ENCODE results near the gene CFAP58. TPM values are rescaled to one million over a fixed set of nuclear protein-coding genes. Genes with fewer than 3 reads are reported as not detected.

CFAP58 gene
- total RNA-seq (0.19 TPM), polyA plus RNA-seq (0.34 TPM)
- long read RNA-seq, donor 1: 0 reads
- long read RNA-seq, donor 2: 0 reads
- long read RNA-seq, donor 3: 0 reads
- long read RNA-seq, donor 4: 0 reads
- long read RNA-seq, donor 5: 0 reads
- long read RNA-seq, donor 6: 0 reads
- long read RNA-seq, donor 7: 0 reads
- long read RNA-seq, donor 8: 0 reads
- long read RNA-seq, donor 9: 0 reads
- long read RNA-seq, donor 10: 0 reads

GRCh38 chr10:104353325-104354048, at the start of gene CFAP58:
TSS of gene CFAP58 (plus strand) at chr10:104353833. CDS start at chr10:104353898, 65 bp downstream.
- Histone ChIP-seq H3K9me3 (ENCODE audit: control insufficient read depth in 2 of 2, insufficient read depth in 1 of 2, low read length in 1 of 2) (peaks cover 0 to 4% of the 10 kb centered on the region in 2 donors), H3K4me3 (ENCODE audit: low read length in 2 of 2) (peak within 1 kb of the TSS; percentile 17 to 34), H3K4me1 (ENCODE audit: control insufficient read depth in 2 of 2, insufficient read depth in 2 of 2, low read length in 2 of 2) (peaks cover 11 to 18% of the 10 kb centered on the region in 2 donors), H3K27me3 (ENCODE audit: control insufficient read depth in 2 of 2, insufficient read depth in 1 of 2, low read length in 1 of 2) (peaks cover 7 to 19% of the 10 kb centered on the region in 2 donors), H3K27ac (ENCODE audit: low read depth in 1 of 2, low read length in 1 of 2) (no peak within 1 kb of the TSS), H3K36me3 (ENCODE audit: control insufficient read depth in 2 of 2, insufficient read depth in 2 of 2, low read length in 1 of 2) (no peaks in the 10 kb centered on the region)
- DNase-seq (ENCODE audit: low read depth in 6 of 9, low spot score in 9 of 9): peak; percentile 83 to 95 (median 88)
- 3% methylated on average over 43 of the region's 43 CpGs for WGBS

- WGBS: 69% methylated on average over 4 of the region's 4 CpGs
- H3K9me3 ChIP-seq (ENCODE audit: control insufficient read depth in 2 of 2, insufficient read depth in 1 of 2, low read length in 1 of 2): peaks cover 0 to 7% of the 10 kb centered on the region in 2 donors
- no peak for DNase-seq (ENCODE audit: low read depth in 6 of 9, low spot score in 9 of 9)
- H3K4me1 ChIP-seq (ENCODE audit: control insufficient read depth in 2 of 2, insufficient read depth in 2 of 2, low read length in 2 of 2): peaks cover 55 to 84% of the 10 kb centered on the region in 2 donors
- H3K36me3 ChIP-seq (ENCODE audit: control insufficient read depth in 2 of 2, insufficient read depth in 2 of 2, low read length in 1 of 2): no peaks in the 10 kb centered on the region
- peaks cover 0 to 2% of the 10 kb centered on the region in 2 donors for H3K27me3 ChIP-seq (ENCODE audit: control insufficient read depth in 2 of 2, insufficient read depth in 1 of 2, low read length in 1 of 2)
- no peak overlapping the region for H3K4me3 ChIP-seq (ENCODE audit: low read length in 2 of 2)
- H3K27ac ChIP-seq (ENCODE audit: low read depth in 1 of 2, low read length in 1 of 2): peak overlapping the region in 1 of 2 donors; percentile 79
Measured at GRCh38 chr10:104304356-104304745, 49.3 kb upstream of the CFAP58 start.

GRCh38 chr10:104304927-104305326, 48.7 kb upstream of the CFAP58 start:
- Histone ChIP-seq H3K36me3 (ENCODE audit: control insufficient read depth in 2 of 2, insufficient read depth in 2 of 2, low read length in 1 of 2) (no peaks in the 10 kb centered on the region), H3K27ac (ENCODE audit: low read depth in 1 of 2, low read length in 1 of 2) (no peak overlapping the region), H3K9me3 (ENCODE audit: control insufficient read depth in 2 of 2, insufficient read depth in 1 of 2, low read length in 1 of 2) (peaks cover 0 to 7% of the 10 kb centered on the region in 2 donors), H3K27me3 (ENCODE audit: control insufficient read depth in 2 of 2, insufficient read depth in 1 of 2, low read length in 1 of 2) (peaks cover 0 to 2% of the 10 kb centered on the region in 2 donors), H3K4me3 (ENCODE audit: low read length in 2 of 2) (no peak overlapping the region), H3K4me1 (ENCODE audit: control insufficient read depth in 2 of 2, insufficient read depth in 2 of 2, low read length in 2 of 2) (peaks cover 58 to 82% of the 10 kb centered on the region in 2 donors)
- no peak for DNase-seq (ENCODE audit: low read depth in 6 of 9, low spot score in 9 of 9)
- WGBS: 87% methylated on average over 8 of the region's 8 CpGs

GRCh38 chr10:104306897-104307296, 46.7 kb upstream of the CFAP58 start:
- WGBS: 94% methylated on average over 3 of the region's 3 CpGs

GRCh38 chr10:104307576-104308438, 45.8 kb upstream of the CFAP58 start:
- no peak for DNase-seq (ENCODE audit: low read depth in 6 of 9, low spot score in 9 of 9)
- Histone ChIP-seq H3K27ac (ENCODE audit: low read depth in 1 of 2, low read length in 1 of 2) (no peak overlapping the region), H3K4me1 (ENCODE audit: control insufficient read depth in 2 of 2, insufficient read depth in 2 of 2, low read length in 2 of 2) (peaks cover 46 to 82% of the 10 kb centered on the region in 2 donors), H3K27me3 (ENCODE audit: control insufficient read depth in 2 of 2, insufficient read depth in 1 of 2, low read length in 1 of 2) (peaks cover 0 to 2% of the 10 kb centered on the region in 2 donors), H3K36me3 (ENCODE audit: control insufficient read depth in 2 of 2, insufficient read depth in 2 of 2, low read length in 1 of 2) (peaks cover 19 to 23% of the 10 kb centered on the region in 2 donors), H3K9me3 (ENCODE audit: control insufficient read depth in 2 of 2, insufficient read depth in 1 of 2, low read length in 1 of 2) (peaks cover 0 to 4% of the 10 kb centered on the region in 2 donors), H3K4me3 (ENCODE audit: low read length in 2 of 2) (no peak overlapping the region)
- 72% methylated on average over 10 of the region's 10 CpGs for WGBS

More at GRCh38 chr10:104306897-104307296, 46.7 kb upstream of the CFAP58 start:
- Histone ChIP-seq H3K27ac (ENCODE audit: low read depth in 1 of 2, low read length in 1 of 2) (no peak overlapping the region), H3K36me3 (ENCODE audit: control insufficient read depth in 2 of 2, insufficient read depth in 2 of 2, low read length in 1 of 2) (peaks cover 10 to 15% of the 10 kb centered on the region in 2 donors), H3K4me1 (ENCODE audit: control insufficient read depth in 2 of 2, insufficient read depth in 2 of 2, low read length in 2 of 2) (peaks cover 46 to 82% of the 10 kb centered on the region in 2 donors), H3K9me3 (ENCODE audit: control insufficient read depth in 2 of 2, insufficient read depth in 1 of 2, low read length in 1 of 2) (peaks cover 0 to 7% of the 10 kb centered on the region in 2 donors), H3K4me3 (ENCODE audit: low read length in 2 of 2) (no peak overlapping the region), H3K27me3 (ENCODE audit: control insufficient read depth in 2 of 2, insufficient read depth in 1 of 2, low read length in 1 of 2) (peaks cover 0 to 2% of the 10 kb centered on the region in 2 donors)
- no peak for DNase-seq (ENCODE audit: low read depth in 6 of 9, low spot score in 9 of 9)

- 7% methylated on average over 4 of the region's 4 CpGs for WGBS
- Histone ChIP-seq H3K36me3 (ENCODE audit: control insufficient read depth in 2 of 2, insufficient read depth in 2 of 2, low read length in 1 of 2) (peaks cover 25 to 30% of the 10 kb centered on the region in 2 donors), H3K4me1 (ENCODE audit: control insufficient read depth in 2 of 2, insufficient read depth in 2 of 2, low read length in 2 of 2) (peaks cover 45 to 77% of the 10 kb centered on the region in 2 donors), H3K27ac (ENCODE audit: low read depth in 1 of 2, low read length in 1 of 2) (peak overlapping the region in 1 of 2 donors; percentile 32), H3K27me3 (ENCODE audit: control insufficient read depth in 2 of 2, insufficient read depth in 1 of 2, low read length in 1 of 2) (peaks cover 0 to 2% of the 10 kb centered on the region in 2 donors), H3K4me3 (ENCODE audit: low read length in 2 of 2) (no peak overlapping the region), H3K9me3 (ENCODE audit: control insufficient read depth in 2 of 2, insufficient read depth in 1 of 2, low read length in 1 of 2) (peaks cover 0 to 4% of the 10 kb centered on the region in 2 donors)
- peak in 4 of 9 donors; percentile 65 to 88 (median 71) for DNase-seq (ENCODE audit: low read depth in 6 of 9, low spot score in 9 of 9)
Measured at GRCh38 chr10:104308439-104308903, 45.2 kb upstream of the CFAP58 start.

GRCh38 chr10:104309980-104310978, 43.4 kb upstream of the CFAP58 start:
- H3K27ac ChIP-seq (ENCODE audit: low read depth in 1 of 2, low read length in 1 of 2): no peak overlapping the region
- no peak for DNase-seq (ENCODE audit: low read depth in 6 of 9, low spot score in 9 of 9)
- 97% methylated on average over 15 of the region's 15 CpGs for WGBS

More at GRCh38 chr10:104309980-104310978, 43.4 kb upstream of the CFAP58 start:
- Histone ChIP-seq H3K27me3 (ENCODE audit: control insufficient read depth in 2 of 2, insufficient read depth in 1 of 2, low read length in 1 of 2) (peaks cover 0 to 2% of the 10 kb centered on the region in 2 donors), H3K9me3 (ENCODE audit: control insufficient read depth in 2 of 2, insufficient read depth in 1 of 2, low read length in 1 of 2) (no peaks in the 10 kb centered on the region), H3K4me1 (ENCODE audit: control insufficient read depth in 2 of 2, insufficient read depth in 2 of 2, low read length in 2 of 2) (peaks cover 27 to 59% of the 10 kb centered on the region in 2 donors), H3K36me3 (ENCODE audit: control insufficient read depth in 2 of 2, insufficient read depth in 2 of 2, low read length in 1 of 2) (peaks cover 43 to 48% of the 10 kb centered on the region in 2 donors), H3K4me3 (ENCODE audit: low read length in 2 of 2) (no peak overlapping the region)

Data from thymus (tissue), 14 donors.